ENCODE measurements around the gene GGT5.

Gene GGT5

GRCh38 chr22:24179478-24180210 lies 65.2 kb downstream of the GGT5 start:
- Mint-ChIP-seq H3K27me3 (no peaks in the 10 kb centered on the region), H3K36me3 (peaks cover 21% of the 10 kb centered on the region), H3K27ac (no peak overlapping the region), H3K9me3 (no peaks in the 10 kb centered on the region), H3K4me1 (peaks cover 21% of the 10 kb centered on the region), H3K4me3 (no peak overlapping the region)
- ATAC-seq, result no peak

- Mint-ChIP-seq H3K36me3 (peaks cover 21% of the 10 kb centered on the region), H3K4me1 (peaks cover 15% of the 10 kb centered on the region), H3K9me3 (no peaks in the 10 kb centered on the region), H3K4me3 (no peak overlapping the region), H3K27me3 (no peaks in the 10 kb centered on the region), H3K27ac (peak overlapping the region; percentile 19)
- ATAC-seq, result no peak
Measured at GRCh38 chr22:24178502-24179440, 66.1 kb downstream of the GGT5 start.

GRCh38 chr22:24178021-24178431 lies 66.9 kb downstream of the GGT5 start:
- Mint-ChIP-seq H3K4me3 (no peak overlapping the region), H3K9me3 (no peaks in the 10 kb centered on the region), H3K27me3 (no peaks in the 10 kb centered on the region), H3K4me1 (peaks cover 7% of the 10 kb centered on the region), H3K27ac (no peak overlapping the region), H3K36me3 (peaks cover 29% of the 10 kb centered on the region)
- ATAC-seq, result no peak

DNA sequence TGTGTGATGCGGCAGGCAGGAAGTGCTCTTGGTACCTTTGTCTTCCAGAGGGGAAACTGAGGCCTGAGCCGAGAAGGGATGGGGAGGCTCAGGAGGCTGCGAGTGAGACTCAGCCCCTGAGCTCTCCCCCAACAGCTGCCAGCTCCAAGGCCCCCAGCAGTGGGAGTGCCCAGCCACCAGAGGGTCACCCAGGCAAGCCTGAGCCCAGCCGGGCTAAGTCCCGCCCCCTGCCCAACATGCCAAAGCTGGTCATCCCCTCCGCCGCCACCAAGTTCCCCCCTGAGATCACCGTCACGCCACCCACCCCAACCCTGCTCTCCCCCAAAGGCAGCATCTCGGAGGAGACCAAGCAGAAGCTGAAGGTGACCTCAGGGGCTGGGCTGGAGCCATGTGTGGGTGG lies 67.4 kb downstream of the GGT5 start:
- no peaks in the 10 kb centered on the region for H3K9me3 Mint-ChIP-seq
- no peak overlapping the region for H3K4me3 Mint-ChIP-seq
- ATAC-seq, result no peak
- H3K27me3 Mint-ChIP-seq, result no peaks in the 10 kb centered on the region
- peaks cover 2% of the 10 kb centered on the region for H3K4me1 Mint-ChIP-seq
- peaks cover 30% of the 10 kb centered on the region for H3K36me3 Mint-ChIP-seq
- no peak overlapping the region for H3K27ac Mint-ChIP-seq

GRCh38 chr22:24177045-24177444 lies 67.8 kb downstream of the GGT5 start:
- no peaks in the 10 kb centered on the region for H3K4me1 Mint-ChIP-seq
- H3K27ac Mint-ChIP-seq, result no peak overlapping the region
- H3K27me3 Mint-ChIP-seq, result no peaks in the 10 kb centered on the region

GRCh38 chr22:24176630-24177029 lies 68.3 kb downstream of the GGT5 start:
- Mint-ChIP-seq H3K4me1 (no peaks in the 10 kb centered on the region), H3K9me3 (no peaks in the 10 kb centered on the region), H3K27me3 (no peaks in the 10 kb centered on the region), H3K36me3 (peaks cover 38% of the 10 kb centered on the region), H3K27ac (no peak overlapping the region), H3K4me3 (no peak overlapping the region)
- ATAC-seq, result no peak

More at GRCh38 chr22:24177045-24177444, 67.8 kb downstream of the GGT5 start:
- ATAC-seq, result no peak
- Mint-ChIP-seq H3K9me3 (no peaks in the 10 kb centered on the region), H3K4me3 (no peak overlapping the region), H3K36me3 (peaks cover 34% of the 10 kb centered on the region)

- Mint-ChIP-seq H3K4me1 (no peaks in the 10 kb centered on the region), H3K36me3 (peaks cover 39% of the 10 kb centered on the region), H3K9me3 (no peaks in the 10 kb centered on the region), H3K4me3 (no peak overlapping the region), H3K27ac (peak overlapping the region; percentile 4), H3K27me3 (no peaks in the 10 kb centered on the region)
- ATAC-seq, result no peak
Measured at GRCh38 chr22:24176040-24176439, 68.8 kb downstream of the GGT5 start.

DNA sequence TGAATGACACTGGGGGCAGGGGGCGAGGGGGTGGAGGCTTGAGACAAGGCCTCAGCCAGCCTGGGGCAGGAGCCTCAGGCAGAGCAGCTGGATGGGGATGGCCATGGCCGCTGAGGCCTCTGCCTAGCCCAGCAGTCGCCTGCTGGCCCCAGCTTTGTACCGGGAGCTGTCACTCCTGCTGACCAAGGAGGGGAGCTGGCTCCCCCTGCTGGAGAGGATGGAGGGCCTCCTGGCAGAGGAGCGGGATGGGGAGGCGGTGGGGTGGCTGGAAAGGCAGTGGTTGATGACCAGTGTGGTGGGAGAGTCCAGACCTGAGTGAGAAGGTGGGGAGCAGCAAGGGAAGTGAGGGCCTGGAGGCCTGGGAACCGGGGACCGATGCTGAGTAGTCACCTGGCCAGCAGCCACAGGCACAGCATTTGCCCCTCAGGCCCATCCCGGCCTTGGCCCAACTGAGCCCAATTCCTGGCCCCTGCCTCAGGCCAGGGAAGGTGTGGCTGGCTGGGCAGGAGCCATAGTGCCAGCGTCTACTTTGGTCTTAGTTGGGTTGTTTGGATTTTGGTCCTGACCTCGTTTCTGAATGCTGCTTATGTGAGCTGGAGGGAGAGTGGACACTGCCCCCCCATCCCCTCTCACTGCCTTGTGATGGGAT lies 69.6 kb downstream of the GGT5 start:
- H3K27me3 Mint-ChIP-seq, result no peaks in the 10 kb centered on the region
- peak overlapping the region; percentile 4 for H3K27ac Mint-ChIP-seq
- H3K4me1 Mint-ChIP-seq, result no peaks in the 10 kb centered on the region
- peak; percentile 54 for ATAC-seq
- no peaks in the 10 kb centered on the region for H3K9me3 Mint-ChIP-seq
- no peak overlapping the region for H3K4me3 Mint-ChIP-seq
- peaks cover 39% of the 10 kb centered on the region for H3K36me3 Mint-ChIP-seq

- Mint-ChIP-seq H3K36me3 (peaks cover 50% of the 10 kb centered on the region), H3K4me3 (no peak overlapping the region), H3K9me3 (no peaks in the 10 kb centered on the region), H3K27ac (no peak overlapping the region), H3K27me3 (no peaks in the 10 kb centered on the region), H3K4me1 (peaks cover 6% of the 10 kb centered on the region)
- peak; percentile 35 for ATAC-seq
Measured at GRCh38 chr22:24171822-24172221, 73.1 kb downstream of the GGT5 start.

- ATAC-seq, result no peak
- H3K36me3 Mint-ChIP-seq, result peaks cover 42% of the 10 kb centered on the region
- no peak overlapping the region for H3K4me3 Mint-ChIP-seq
- no peak overlapping the region for H3K27ac Mint-ChIP-seq
- no peaks in the 10 kb centered on the region for H3K27me3 Mint-ChIP-seq
- H3K9me3 Mint-ChIP-seq, result no peaks in the 10 kb centered on the region
- H3K4me1 Mint-ChIP-seq, result peaks cover 6% of the 10 kb centered on the region
Measured at GRCh38 chr22:24170632-24171031, 74.2 kb downstream of the GGT5 start.

DNA sequence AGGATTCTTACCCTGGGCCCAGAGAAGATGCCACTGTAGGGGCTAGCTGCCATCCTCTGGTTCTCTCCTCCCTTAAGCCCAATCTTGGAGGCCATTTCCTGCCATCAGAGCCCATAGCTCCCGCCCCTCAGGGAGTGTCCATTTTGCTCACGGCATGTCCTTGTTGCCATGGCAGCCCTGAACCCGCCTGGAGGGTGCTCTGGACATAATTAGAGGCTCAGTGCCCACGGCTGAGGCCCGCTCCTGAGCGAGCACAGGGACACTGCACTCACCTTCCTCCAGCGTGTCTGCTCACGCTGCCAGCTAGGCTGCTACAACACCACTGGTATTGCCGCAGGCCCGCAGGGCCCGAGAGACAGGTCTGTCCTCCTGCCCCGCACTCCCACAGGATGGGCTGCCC lies 74.7 kb downstream of the GGT5 start:
- Mint-ChIP-seq H3K27ac (no peak overlapping the region), H3K27me3 (no peaks in the 10 kb centered on the region), H3K36me3 (peaks cover 42% of the 10 kb centered on the region), H3K4me1 (peaks cover 6% of the 10 kb centered on the region), H3K4me3 (no peak overlapping the region), H3K9me3 (no peaks in the 10 kb centered on the region)
- ATAC-seq, result no peak

Measured in stimulated activated memory B cell treated with anti-CD40 and anti-IgM and Interleukin-4, amounts not matched to agents 10 μg/mL and 1 μg/mL and 100 μg/mL, for 72 hours (primary cell).